Retinal pigment epithelial cell (primary cell): ENCODE data around the gene WFDC1.

Source experiments
- DNase-seq: peaks from one replicate; pipeline ENCODE4 v3.0.0-alpha.2; 2010; ENCODE audit warnings: low read depth
- H3K4me3 ChIP-seq: 2 replicates; pipeline ENCODE4 v1.5.1; 2011; ENCODE audit warnings: mild to moderate bottlenecking, low read length, control low read depth, moderate library complexity
- CTCF ChIP-seq: conservative IDR thresholded peaks from 2 replicates; pipeline ENCODE4 v1.5.1; 2011; ENCODE audit warnings: low read depth, low read length, control low read depth, inconsistent platforms

Gene WFDC1

GRCh38 chr16:84278968-84279367 is 15.7 kb upstream of the WFDC1 start:
- no peak for DNase-seq
- H3K4me3 ChIP-seq, result no peak overlapping the region
- TF ChIP-seq CTCF, result no peak

- no peak for TF ChIP-seq CTCF
- DNase-seq, result no peak
- no peak overlapping the region for H3K4me3 ChIP-seq
Measured at GRCh38 chr16:84279881-84280280, 14.8 kb upstream of the WFDC1 start.

- DNase-seq, result no peak
- TF ChIP-seq CTCF, result no peak
- no peak overlapping the region for H3K4me3 ChIP-seq
Measured at GRCh38 chr16:84281074-84281473, 13.6 kb upstream of the WFDC1 start.

- no peak for DNase-seq
- no peak overlapping the region for H3K4me3 ChIP-seq
- no peak for TF ChIP-seq CTCF
Measured at GRCh38 chr16:84282533-84282932, 12.1 kb upstream of the WFDC1 start.

- no peak overlapping the region for H3K4me3 ChIP-seq
- TF ChIP-seq CTCF, result no peak
- DNase-seq, result no peak
Measured at GRCh38 chr16:84283314-84284153, 11.1 kb upstream of the WFDC1 start.

GRCh38 chr16:84284154-84284722 is 10.4 kb upstream of the WFDC1 start:
- H3K4me3 ChIP-seq, result no peak overlapping the region
- TF ChIP-seq CTCF, result no peak
- DNase-seq, result no peak

- TF ChIP-seq CTCF, result no peak
- H3K4me3 ChIP-seq, result no peak overlapping the region
- no peak for DNase-seq
Measured at GRCh38 chr16:84286578-84287240, 8.0 kb upstream of the WFDC1 start.
